ENCODE data around the gene HIP1. TPM values are rescaled to one million over a fixed set of nuclear protein-coding genes. Genes with fewer than 3 reads are reported as not detected.
"Not testable (repeated sequence)": the region's sequence is repeated elsewhere in the genome, so short reads cannot be mapped to it uniquely, and the experiment has no call there.

Gene HIP1
- 48.6 and 49.6 TPM in 2 replicates for total RNA-seq (2014; rRNA removed; shearing (Covaris generic))

GRCh38 chr7:75738604-75738974 is at the start of gene HIP1:
TSS of gene HIP1 (minus strand) at chr7:75738941. CDS start at chr7:75738920, 21 bp downstream.
- Histone ChIP-seq H3K27me3 (no peaks in the 10 kb centered on the region), H3K9me3 (replicated peaks) (no peaks in the 10 kb centered on the region), H3K4me3 (peak within 1 kb of the TSS; percentile 97), H3K27ac (peak within 1 kb of the TSS; percentile 31), H3K36me3 (no peaks in the 10 kb centered on the region), H3K4me1 (peaks cover 11% of the 10 kb centered on the region)
- no peak for DNase-seq

GRCh38 chr7:75788154-75788847 is 49.6 kb upstream of the HIP1 start:
- H3K36me3 ChIP-seq; H3K4me3 ChIP-seq; H3K27me3 ChIP-seq; DNase-seq; H3K27ac ChIP-seq; H3K9me3 ChIP-seq (replicated peaks); H3K4me1 ChIP-seq: not testable (repeated sequence)

GRCh38 chr7:75783058-75783457 is 44.3 kb upstream of the HIP1 start:
- DNase-seq; H3K36me3 ChIP-seq; H3K27ac ChIP-seq; H3K4me1 ChIP-seq; H3K4me3 ChIP-seq; H3K27me3 ChIP-seq; H3K9me3 ChIP-seq (replicated peaks): not testable (repeated sequence)

GRCh38 chr7:75780647-75781273 is 42.0 kb upstream of the HIP1 start:
- not testable (repeated sequence) for H3K27ac ChIP-seq; H3K4me1 ChIP-seq; DNase-seq; H3K9me3 ChIP-seq (replicated peaks); H3K4me3 ChIP-seq; H3K27me3 ChIP-seq; H3K36me3 ChIP-seq

- H3K9me3 ChIP-seq (replicated peaks); H3K4me1 ChIP-seq; H3K27ac ChIP-seq; DNase-seq; H3K27me3 ChIP-seq; H3K4me3 ChIP-seq; H3K36me3 ChIP-seq: not testable (repeated sequence)
Measured at GRCh38 chr7:75779516-75779915, 40.8 kb upstream of the HIP1 start.

GRCh38 chr7:75779035-75779434 is 40.3 kb upstream of the HIP1 start:
- not testable (repeated sequence) for H3K4me1 ChIP-seq; H3K27ac ChIP-seq; H3K36me3 ChIP-seq; H3K27me3 ChIP-seq; H3K9me3 ChIP-seq (replicated peaks); H3K4me3 ChIP-seq; DNase-seq

GRCh38 chr7:75776295-75776971 is 37.7 kb upstream of the HIP1 start:
- Histone ChIP-seq H3K4me3 (no peak overlapping the region), H3K27me3 (no peaks in the 10 kb centered on the region), H3K36me3 (no peaks in the 10 kb centered on the region), H3K4me1 (no peaks in the 10 kb centered on the region), H3K9me3 (replicated peaks) (no peaks in the 10 kb centered on the region), H3K27ac (no peak overlapping the region)
- DNase-seq = no peak

GRCh38 chr7:75773958-75774357 is 35.2 kb upstream of the HIP1 start:
- H3K36me3 ChIP-seq; H3K4me3 ChIP-seq; H3K9me3 ChIP-seq (replicated peaks); H3K4me1 ChIP-seq; H3K27me3 ChIP-seq; H3K27ac ChIP-seq; DNase-seq: not testable (repeated sequence)

GRCh38 chr7:75772081-75773077 is 33.6 kb upstream of the HIP1 start, which contains the start of gene CCL26:
TSS of gene CCL26 (minus strand) at chr7:75772211. CDS start at chr7:75772176, 35 bp downstream.
- no peaks in the 10 kb centered on the region for H3K27me3 ChIP-seq
- DNase-seq = peak in 1 of 2 experiments; percentile 17
- no peaks in the 10 kb centered on the region for H3K36me3 ChIP-seq
- H3K4me1 ChIP-seq = no peaks in the 10 kb centered on the region
- H3K4me3 ChIP-seq = no peak within 1 kb of the TSS
- H3K9me3 ChIP-seq (replicated peaks) = no peaks in the 10 kb centered on the region
- H3K27ac ChIP-seq = no peak within 1 kb of the TSS

- DNase-seq = no peak
- Histone ChIP-seq H3K4me3 (no peak overlapping the region), H3K27ac (no peak overlapping the region)
Measured at GRCh38 chr7:75771224-75771623, 32.5 kb upstream of the HIP1 start.

GRCh38 chr7:75762350-75762917 is 23.7 kb upstream of the HIP1 start:
- H3K27me3 ChIP-seq = no peaks in the 10 kb centered on the region
- DNase-seq = peak in 1 of 2 experiments; percentile 81
- H3K4me1 ChIP-seq = no peaks in the 10 kb centered on the region
- no peaks in the 10 kb centered on the region for H3K36me3 ChIP-seq
- no peak overlapping the region for H3K27ac ChIP-seq
- H3K4me3 ChIP-seq = no peak overlapping the region
- no peaks in the 10 kb centered on the region for H3K9me3 ChIP-seq (replicated peaks)

More at GRCh38 chr7:75771224-75771623, 32.5 kb upstream of the HIP1 start:
- Histone ChIP-seq H3K36me3 (no peaks in the 10 kb centered on the region), H3K27me3 (no peaks in the 10 kb centered on the region), H3K9me3 (replicated peaks) (no peaks in the 10 kb centered on the region), H3K4me1 (no peaks in the 10 kb centered on the region)

GRCh38 chr7:75761801-75762200 is 23.1 kb upstream of the HIP1 start:
- DNase-seq; H3K4me3 ChIP-seq; H3K9me3 ChIP-seq (replicated peaks); H3K27me3 ChIP-seq; H3K27ac ChIP-seq; H3K36me3 ChIP-seq; H3K4me1 ChIP-seq: not testable (repeated sequence)

- H3K4me3 ChIP-seq = no peak overlapping the region
- no peaks in the 10 kb centered on the region for H3K36me3 ChIP-seq
- no peak for DNase-seq
- no peaks in the 10 kb centered on the region for H3K27me3 ChIP-seq
- H3K4me1 ChIP-seq = peaks cover 8% of the 10 kb centered on the region
- no peak overlapping the region for H3K27ac ChIP-seq
- H3K9me3 ChIP-seq (replicated peaks) = no peaks in the 10 kb centered on the region
Measured at GRCh38 chr7:75758491-75758890, 19.8 kb upstream of the HIP1 start.

- Histone ChIP-seq H3K4me1 (peaks cover 13% of the 10 kb centered on the region), H3K27ac (no peak overlapping the region), H3K36me3 (no peaks in the 10 kb centered on the region), H3K4me3 (no peak overlapping the region), H3K27me3 (no peaks in the 10 kb centered on the region), H3K9me3 (replicated peaks) (no peaks in the 10 kb centered on the region)
- DNase-seq = no peak
Measured at GRCh38 chr7:75757860-75758259, 19.1 kb upstream of the HIP1 start.

Data from SJCRH30 (cell line).